ENCODE results near the gene CTBP1. TPM values are rescaled to one million over a fixed set of nuclear protein-coding genes. Genes with fewer than 3 reads are reported as not detected.

The CTBP1 gene
- total and polyA plus RNA-seq, 9 of the 15 experiments (the other 6 are each of a cell fraction or from before 2014, with no cell fraction given) = 14.5 to 162 (median 68.2) TPM

GRCh38 chr4:1212546-1213335 is 36.2 kb downstream of the CTBP1 start:
- Histone ChIP-seq H2AFZ (ENCODE audit: low read depth, low read length) (no peak overlapping the region), H3K4me2 (ENCODE audit: insufficient read depth, low read length) (no peak overlapping the region), H3K9ac (ENCODE audit: insufficient read depth in 1 of 2, low read depth in 2 of 2, low read length in 2 of 2) (no peak overlapping the region), H3K4me3 (no peak overlapping the region), H3K36me3 (ENCODE audit: control insufficient read depth, insufficient read depth, low read length) (peaks cover 57% of the 10 kb centered on the region; the same call in 2 of the 3 replicates), H3K4me1 (replicated peaks in 1 of 2; ENCODE audit: control insufficient read depth in 2 of 2, insufficient read depth in 2 of 2, low read length in 2 of 2) (peaks cover 0 to 57% of the 10 kb centered on the region in 2 experiments; a peak in 2 of 5 replicates), H3K9me3 (replicated peaks; ENCODE audit: control insufficient read depth, insufficient read depth, low read depth, low read length) (no peaks in the 10 kb centered on the region), H3K27ac (ENCODE audit: extremely low read depth, low read depth, low read length) (no peak overlapping the region), H3K27me3 (ENCODE audit: control insufficient read depth in 2 of 2, insufficient read depth in 2 of 2, low read length in 2 of 2) (no peaks in the 10 kb centered on the region), H4K20me1 (replicated peaks; ENCODE audit: control insufficient read depth, insufficient read depth, low read length) (no peaks in the 10 kb centered on the region; the same call in 1 of the 2 replicates), H3K9me1 (ENCODE audit: control insufficient read depth, insufficient read depth, low read length) (no peaks in the 10 kb centered on the region), H3K79me2 (ENCODE audit: control insufficient read depth, insufficient read depth, low read length) (no peaks in the 10 kb centered on the region)
- no peak for ATAC-seq
- TF ChIP-seq THRAP3 (IDR thresholded peaks at IDR 0.05; ENCODE audit: borderline replicate concordance) (no peak), RBM22 (IDR thresholded peaks at IDR 0.05; ENCODE audit: low read depth, low read length, poor library complexity, severe bottlenecking) (peak; percentile 12), KAT7 (CRISPR knock-in tag; IDR thresholded peaks at IDR 0.05; ENCODE audit: borderline replicate concordance) (no peak), AFF1 (IDR thresholded peaks at IDR 0.05; ENCODE audit: low read depth in 1 of 2, partially characterized antibody in 2 of 2) (no peak), FOS (IDR thresholded peaks at IDR 0.05; ENCODE audit: extremely low read depth, insufficient read length) (no peak), POLR2G (IDR thresholded peaks at IDR 0.05; ENCODE audit: low read depth, low read length) (0 out of 2 replicates have a peak, but pooled peaks have one; percentile 18)
- intact Hi-C loops (cut with micrococcal nuclease) (no loop called here), in situ Hi-C loops (cut with MboI) (no loop called here)
- ChIA-PET POLR2A (interaction anchor here (0.5 to 1.5 kb wide), 3 partner anchors 9 to 23 kb away, joined by 3 to 4 read pairs (median 4); no protein-coding TSS in a partner anchor), CTCF (ENCODE audit: low intra/inter-chr PET ratio) (no interaction called here)
- no peak for DNase-seq (ENCODE audit: extremely low read depth in 1 of 4, low spot score in 3 of 4)
- FAIRE-seq = no peak
- BruUV-seq (replicated peaks) = no TSS peak
- WGBS (ENCODE audit: insufficient coverage, low coverage, missing lambda C conversion rate) = 93% methylated on average over 18 of the region's 20 CpGs

Measured in K562 (cell line).